ENCODE measurements around the gene DNAJB11. TPM values are rescaled to one million over a fixed set of nuclear protein-coding genes. Genes with fewer than 3 reads are reported as not detected.

DNAJB11 gene
- total RNA-seq, 4 donors from 2014 or later = 61.4 to 156 (median 108) TPM

GRCh38 chr3:186600896-186601295, 30.4 kb downstream of the DNAJB11 start:
- Histone ChIP-seq H3K36me3 (no peaks in the 10 kb centered on the region), H3K27ac (no peak overlapping the region), H3K4me3 (replicated peaks in 1 of 3) (no peak overlapping the region), H3K9me3 (no peaks in the 10 kb centered on the region), H3K4me1 (peaks cover 0 to 3% of the 10 kb centered on the region in 2 donors), H3K27me3 (no peaks in the 10 kb centered on the region)
- TF ChIP-seq POLR2A (IDR thresholded peaks at IDR 0.05) (no peak), CTCF (IDR thresholded peaks at IDR 0.05) (no peak)
- intact Hi-C loops (cut with DNase I) = no loop called here
- WGBS, 2 donors = 62 to 63% methylated on average over 3 of the region's 3 CpGs
- DNase-seq = no peak

DNA sequence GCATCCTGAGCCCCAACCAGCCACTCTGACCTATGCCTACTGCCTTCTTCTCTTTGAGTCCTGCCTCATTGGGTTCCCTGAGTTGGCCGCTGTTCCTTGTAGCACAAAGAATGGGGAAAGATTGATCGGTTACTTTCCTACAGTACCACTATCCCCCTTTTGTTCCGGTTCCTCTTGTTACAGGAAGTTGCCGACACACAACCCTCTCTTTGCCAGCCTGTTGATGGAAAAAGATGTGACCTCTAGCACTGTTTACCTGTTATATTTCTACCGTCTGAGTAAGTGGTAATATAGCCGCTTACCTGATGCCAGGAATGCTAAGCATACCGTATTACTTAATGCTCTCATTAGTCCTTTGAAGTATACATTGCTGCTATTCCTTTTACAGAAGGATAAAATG, 32.6 kb downstream of the DNAJB11 start:
- TF ChIP-seq POLR2A (IDR thresholded peaks at IDR 0.05) (no peak), CTCF (IDR thresholded peaks at IDR 0.05) (no peak)
- H3K27me3 ChIP-seq = no peaks in the 10 kb centered on the region
- peaks cover 0 to under 1% of the 10 kb centered on the region in 2 donors for H3K4me1 ChIP-seq
- intact Hi-C loops (cut with DNase I) = no loop called here
- 85 to 90% methylated on average over 7 of the region's 7 CpGs for WGBS, 2 donors
- no peak overlapping the region for H3K27ac ChIP-seq
- no peaks in the 10 kb centered on the region for H3K9me3 ChIP-seq
- no peak overlapping the region for H3K4me3 ChIP-seq (replicated peaks in 1 of 3)
- no peak for DNase-seq
- H3K36me3 ChIP-seq = no peaks in the 10 kb centered on the region

- no peak for DNase-seq
- Histone ChIP-seq H3K36me3 (no peaks in the 10 kb centered on the region), H3K9me3 (no peaks in the 10 kb centered on the region), H3K27ac (no peak overlapping the region), H3K4me3 (replicated peaks in 1 of 3) (no peak overlapping the region), H3K27me3 (no peaks in the 10 kb centered on the region), H3K4me1 (no peaks in the 10 kb centered on the region)
- TF ChIP-seq CTCF (IDR thresholded peaks at IDR 0.05) (no peak), POLR2A (IDR thresholded peaks at IDR 0.05) (no peak)
- intact Hi-C loops (cut with DNase I) = no loop called here
Measured at GRCh38 chr3:186605078-186605477, 34.6 kb downstream of the DNAJB11 start.

DNA sequence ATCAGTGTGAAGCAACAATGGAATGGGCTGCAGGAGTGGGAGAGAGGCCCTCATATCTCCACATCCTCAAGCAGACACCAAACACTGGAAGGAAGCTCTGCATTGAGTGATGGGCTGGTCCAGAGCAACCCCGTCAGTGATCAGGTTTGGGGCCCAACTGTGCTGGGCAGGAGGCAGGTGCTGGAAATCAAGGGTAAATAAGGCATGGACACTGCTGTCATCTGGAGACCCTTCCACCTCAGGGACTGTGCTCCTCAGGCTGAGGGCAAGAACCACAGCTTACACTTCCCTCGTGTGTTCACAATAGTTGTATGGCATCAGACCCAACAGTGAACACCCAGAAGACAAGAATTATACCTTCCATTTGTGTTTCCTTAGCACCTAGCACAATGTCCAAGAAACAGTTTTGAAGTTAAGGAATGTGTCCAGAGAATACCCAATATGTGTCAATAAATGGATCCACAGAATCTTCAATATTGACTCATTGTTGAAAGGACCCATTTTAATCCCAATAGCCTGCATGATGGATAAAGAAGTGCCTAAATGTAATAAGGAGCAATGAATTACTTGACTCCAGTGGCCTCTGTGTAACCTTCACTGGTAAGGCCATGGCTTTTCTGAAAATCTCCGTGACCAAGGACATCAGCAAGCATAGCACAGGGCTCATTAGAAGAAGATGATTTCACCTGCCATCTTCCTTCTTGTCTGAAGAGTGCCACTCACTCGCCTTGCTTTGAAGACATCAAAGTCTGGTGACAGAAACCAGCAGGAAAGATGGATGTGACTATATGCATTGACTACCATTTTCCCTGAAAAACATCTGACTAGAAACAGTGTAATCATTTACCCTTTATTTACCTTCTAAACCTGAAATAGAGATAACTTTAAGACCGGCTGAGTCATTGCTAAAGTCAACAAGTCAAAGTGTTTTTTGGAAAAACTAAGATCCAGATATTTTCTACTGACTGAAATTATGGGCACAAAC, 35.3 kb downstream of the DNAJB11 start:
- H3K9me3 ChIP-seq = no peaks in the 10 kb centered on the region
- intact Hi-C loops (cut with DNase I) = no loop called here

More for the DNA sequence above, 35.3 kb downstream of the DNAJB11 start:
- H3K4me1 ChIP-seq = no peaks in the 10 kb centered on the region
- 88 to 90% methylated on average over 5 of the region's 5 CpGs for WGBS, 2 donors
- DNase-seq = no peak
- H3K36me3 ChIP-seq = no peaks in the 10 kb centered on the region
- no peaks in the 10 kb centered on the region for H3K27me3 ChIP-seq
- TF ChIP-seq POLR2A (IDR thresholded peaks at IDR 0.05) (no peak), CTCF (IDR thresholded peaks at IDR 0.05) (no peak)
- no peak overlapping the region for H3K4me3 ChIP-seq (replicated peaks in 1 of 3)
- no peak overlapping the region for H3K27ac ChIP-seq

All from thyroid gland (tissue), 4 donors.